ENCODE measurements around the gene RAVER2. TPM values are rescaled to one million over a fixed set of nuclear protein-coding genes. Genes with fewer than 3 reads are reported as not detected.

The RAVER2 gene
- total RNA-seq, 2 donors from 2014 or later = 6.9 to 8.8 TPM

DNA sequence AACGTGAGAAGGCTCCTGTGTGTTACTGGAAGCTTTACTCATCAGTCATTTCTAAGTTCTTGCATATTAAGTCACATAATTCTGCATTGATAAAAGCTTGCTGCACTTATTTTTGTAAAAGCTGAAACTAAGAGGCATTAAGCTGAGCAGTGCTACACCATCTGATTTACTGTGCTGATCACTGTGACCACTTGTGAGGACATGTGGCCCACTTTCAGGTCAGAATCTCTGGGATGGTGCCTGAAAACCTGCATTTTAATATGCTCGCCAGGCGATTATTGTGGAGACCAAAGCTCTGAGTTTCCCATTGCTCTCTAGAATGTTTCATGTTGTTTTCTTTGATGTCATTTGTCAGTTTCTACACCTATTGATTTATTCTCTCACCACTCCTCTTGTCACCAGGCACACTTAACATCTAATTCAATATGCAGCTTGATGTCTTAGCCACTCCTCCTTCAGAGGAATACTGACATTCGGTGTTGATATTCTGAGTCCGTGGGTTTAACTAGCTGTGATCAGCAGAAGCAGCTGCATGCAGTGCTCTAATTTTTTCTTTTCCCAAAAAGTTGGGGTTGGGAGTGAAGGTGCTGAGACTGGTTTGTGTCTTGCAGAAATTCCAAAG lies 85.3 kb downstream of the RAVER2 start:
- Histone ChIP-seq H3K27me3 (no peaks in the 10 kb centered on the region), H3K27ac (no peak overlapping the region), H3K4me1 (no peaks in the 10 kb centered on the region), H3K4me3 (no peak overlapping the region), H3K36me3 (replicated peaks in 1 of 2; ENCODE audit: insufficient read depth in 1 of 2, low read depth in 2 of 2) (peaks cover 0 to 10% of the 10 kb centered on the region in 2 donors), H3K9me3 (no peaks in the 10 kb centered on the region)
- 54 to 64% methylated on average over 5 of the region's 5 CpGs for WGBS, 2 donors
- no peak for TF ChIP-seq POLR2A (IDR thresholded peaks at IDR 0.05)
- TF ChIP-seq, protein P1, sequence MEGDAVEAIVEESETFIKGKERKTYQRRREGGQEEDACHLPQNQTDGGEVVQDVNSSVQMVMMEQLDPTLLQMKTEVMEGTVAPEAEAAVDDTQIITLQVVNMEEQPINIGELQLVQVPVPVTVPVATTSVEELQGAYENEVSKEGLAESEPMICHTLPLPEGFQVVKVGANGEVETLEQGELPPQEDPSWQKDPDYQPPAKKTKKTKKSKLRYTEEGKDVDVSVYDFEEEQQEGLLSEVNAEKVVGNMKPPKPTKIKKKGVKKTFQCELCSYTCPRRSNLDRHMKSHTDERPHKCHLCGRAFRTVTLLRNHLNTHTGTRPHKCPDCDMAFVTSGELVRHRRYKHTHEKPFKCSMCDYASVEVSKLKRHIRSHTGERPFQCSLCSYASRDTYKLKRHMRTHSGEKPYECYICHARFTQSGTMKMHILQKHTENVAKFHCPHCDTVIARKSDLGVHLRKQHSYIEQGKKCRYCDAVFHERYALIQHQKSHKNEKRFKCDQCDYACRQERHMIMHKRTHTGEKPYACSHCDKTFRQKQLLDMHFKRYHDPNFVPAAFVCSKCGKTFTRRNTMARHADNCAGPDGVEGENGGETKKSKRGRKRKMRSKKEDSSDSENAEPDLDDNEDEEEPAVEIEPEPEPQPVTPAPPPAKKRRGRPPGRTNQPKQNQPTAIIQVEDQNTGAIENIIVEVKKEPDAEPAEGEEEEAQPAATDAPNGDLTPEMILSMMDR (IDR thresholded peaks at IDR 0.05) = no peak
- intact Hi-C loops (cut with DNase I) = no loop called here
- no peak for ATAC-seq
- DNase-seq = no peak

DNA sequence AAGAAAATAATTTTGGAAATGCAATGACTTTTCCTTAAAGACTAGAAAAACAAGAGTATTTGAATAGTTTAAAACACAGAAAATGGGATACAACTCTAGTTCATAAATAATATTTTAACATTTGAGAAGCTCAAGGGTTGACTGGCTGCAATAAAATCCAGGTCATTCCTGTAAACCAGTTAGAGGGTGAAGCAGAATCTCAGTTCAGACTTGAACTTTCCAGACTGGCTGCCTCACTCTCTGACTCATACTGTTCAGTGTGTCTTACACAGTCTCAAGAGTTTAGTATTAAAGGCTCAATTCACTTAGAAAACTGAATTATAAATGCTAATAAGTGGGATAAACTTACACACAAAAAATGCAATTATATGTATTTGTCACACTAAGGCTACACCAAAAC lies 89.9 kb downstream of the RAVER2 start:
- DNase-seq (no peak), ATAC-seq (no peak)
- Histone ChIP-seq H3K27ac (no peak overlapping the region), H3K4me1 (no peaks in the 10 kb centered on the region), H3K4me3 (no peak overlapping the region), H3K27me3 (no peaks in the 10 kb centered on the region), H3K9me3 (no peaks in the 10 kb centered on the region), H3K36me3 (replicated peaks in 1 of 2; ENCODE audit: insufficient read depth in 1 of 2, low read depth in 2 of 2) (peaks cover 0 to 38% of the 10 kb centered on the region in 2 donors)
- TF ChIP-seq, protein P1 (IDR thresholded peaks at IDR 0.05) = no peak
- TF ChIP-seq POLR2A (IDR thresholded peaks at IDR 0.05) = no peak
- intact Hi-C loops (cut with DNase I) = no loop called here

DNA sequence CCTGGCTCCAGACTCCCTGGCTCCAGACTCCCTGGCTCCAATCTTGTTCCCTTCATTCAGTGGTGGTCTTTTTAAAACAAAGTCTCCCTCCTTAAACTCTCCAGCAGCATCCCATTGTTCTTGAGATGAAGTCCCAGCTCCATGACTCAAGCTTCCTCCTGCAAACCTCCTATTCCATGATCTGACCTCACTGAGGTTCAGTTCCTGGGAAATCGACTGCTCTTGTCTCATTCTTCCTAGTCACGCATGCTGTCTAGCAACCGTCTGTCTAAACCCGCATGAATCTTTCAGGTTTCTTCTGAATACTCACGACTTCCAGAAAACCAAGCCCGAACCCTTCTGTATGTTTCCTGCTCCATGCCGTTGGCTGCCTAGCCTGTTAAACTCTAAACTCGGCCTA lies 91.9 kb downstream of the RAVER2 start:
- Histone ChIP-seq H3K9me3 (no peaks in the 10 kb centered on the region), H3K27ac (no peak overlapping the region), H3K27me3 (no peaks in the 10 kb centered on the region), H3K36me3 (replicated peaks in 1 of 2; ENCODE audit: insufficient read depth in 1 of 2, low read depth in 2 of 2) (peaks cover 3 to 49% of the 10 kb centered on the region in 2 donors), H3K4me3 (no peak overlapping the region), H3K4me1 (no peaks in the 10 kb centered on the region)
- ATAC-seq = no peak
- intact Hi-C loops (cut with DNase I) = no loop called here
- TF ChIP-seq, protein P1 (IDR thresholded peaks at IDR 0.05) = no peak
- WGBS, 2 donors = 90 to 92% methylated on average over 8 of the region's 8 CpGs
- no peak for DNase-seq

DNA sequence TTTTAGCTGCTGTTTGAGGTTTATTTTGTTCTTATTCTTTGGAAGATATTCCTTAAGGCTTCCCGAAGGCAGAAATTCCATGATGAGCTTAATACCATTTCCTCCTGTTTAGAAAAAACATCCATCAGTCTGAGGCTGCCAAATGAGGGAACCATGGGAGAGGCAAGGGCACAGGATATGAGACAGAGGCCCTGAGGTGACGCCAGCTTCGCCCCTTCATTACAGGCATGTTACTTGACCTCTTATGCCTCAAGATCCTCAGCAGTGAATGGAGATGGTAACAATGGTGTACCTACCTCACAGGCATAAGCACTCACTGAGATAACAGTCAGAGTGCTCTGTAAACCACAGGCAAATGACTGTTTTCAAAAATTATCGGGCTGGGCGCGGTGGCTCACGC lies 93.6 kb downstream of the RAVER2 start:
- no peak overlapping the region for H3K4me3 ChIP-seq
- H3K4me1 ChIP-seq = no peaks in the 10 kb centered on the region
- peaks cover 3 to 47% of the 10 kb centered on the region in 2 donors for H3K36me3 ChIP-seq (replicated peaks in 1 of 2; ENCODE audit: insufficient read depth in 1 of 2, low read depth in 2 of 2)
- H3K27me3 ChIP-seq = no peaks in the 10 kb centered on the region
- intact Hi-C loops (cut with DNase I) = no loop called here
- ATAC-seq = no peak
- WGBS, 2 donors = 86 to 94% methylated on average over 7 of the region's 7 CpGs
- H3K27ac ChIP-seq = no peak overlapping the region
- TF ChIP-seq, protein P1 (IDR thresholded peaks at IDR 0.05) = no peak
- TF ChIP-seq POLR2A (IDR thresholded peaks at IDR 0.05) = no peak
- DNase-seq = no peak
- no peaks in the 10 kb centered on the region for H3K9me3 ChIP-seq

DNA sequence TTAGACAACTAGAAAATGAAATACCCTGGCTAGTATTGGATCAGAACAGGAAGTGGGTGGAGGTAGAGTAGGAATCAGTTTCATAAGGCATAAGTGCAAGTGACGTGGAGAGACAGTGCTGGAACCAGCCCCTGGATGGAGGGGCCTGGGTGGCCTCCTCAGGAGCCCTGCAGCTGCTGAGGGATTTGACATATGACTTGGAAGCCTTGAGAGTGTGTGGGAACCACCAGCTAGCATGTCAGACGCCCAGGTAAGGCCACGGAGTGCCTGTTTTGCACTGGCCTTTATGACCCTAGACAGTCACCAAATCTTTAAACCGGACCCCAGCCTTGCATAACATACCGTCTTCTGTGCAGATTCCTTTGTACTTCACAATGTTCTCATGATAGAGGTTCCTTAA lies 94.4 kb downstream of the RAVER2 start:
- WGBS, 2 donors = 92 to 95% methylated on average over 5 of the region's 5 CpGs
- peaks cover 3 to 52% of the 10 kb centered on the region in 2 donors for H3K36me3 ChIP-seq (replicated peaks in 1 of 2; ENCODE audit: insufficient read depth in 1 of 2, low read depth in 2 of 2)
- intact Hi-C loops (cut with DNase I) = no loop called here
- no peak for TF ChIP-seq POLR2A (IDR thresholded peaks at IDR 0.05)
- TF ChIP-seq, protein P1 (IDR thresholded peaks at IDR 0.05) = no peak
- H3K4me3 ChIP-seq = no peak overlapping the region
- no peaks in the 10 kb centered on the region for H3K9me3 ChIP-seq
- H3K27ac ChIP-seq = no peak overlapping the region
- no peaks in the 10 kb centered on the region for H3K4me1 ChIP-seq
- no peaks in the 10 kb centered on the region for H3K27me3 ChIP-seq
- ATAC-seq = no peak
- DNase-seq = no peak

Measured in body of pancreas (tissue), 4 donors.